MCF 10A (cell line): ENCODE data around the gene LDB1. TPM values are rescaled to one million over a fixed set of nuclear protein-coding genes. Genes with fewer than 3 reads are reported as not detected.

ENCODE experiments used
- BruUV-seq: library from RNA; stranded (reverse); fragments of 400-500 nt; replicated peaks from 2 replicates; lab custom pipeline; 2021; lab: Mats Ljungman, UMichigan
- CTCF ChIA-PET: fragments of 300-600 bp; sonication (Branson Sonifier 250); formaldehyde crosslinking; extraction: SDS; loops from one replicate; lab custom pipeline; 2021; ENCODE audit warnings: antibody characterized with exemption, inconsistent platforms; lab: Yijun Ruan, JAX
- POLR2A ChIA-PET: fragments of 300-600, 350-650 bp; sonication (Branson Sonifier 250); formaldehyde crosslinking; extraction: SDS; loops from one replicate; lab custom pipeline; 2020; ENCODE audit warnings: antibody characterized with exemption, inconsistent platforms; lab: Yijun Ruan, JAX
- DNase-seq: peaks from one replicate; pipeline ENCODE4 v3.0.0-alpha.2; 2018; ENCODE audit not compliant: unreplicated experiment
- H3K27ac Mint-ChIP-seq: one replicate; pipeline ENCODE4 v1.8.0; 2022; ENCODE audit warnings: mild to moderate bottlenecking, low read depth, mixed read lengths; ENCODE audit not compliant: unreplicated experiment
- H3K27me3 Mint-ChIP-seq: one replicate; pipeline ENCODE4 v1.8.0; 2022; ENCODE audit warnings: mixed read lengths; ENCODE audit not compliant: insufficient read depth, unreplicated experiment
- H3K36me3 Mint-ChIP-seq: one replicate; pipeline ENCODE4 v1.8.0; 2022; ENCODE audit warnings: mild to moderate bottlenecking, moderate library complexity, mixed read lengths; ENCODE audit not compliant: insufficient read depth, unreplicated experiment
- H3K4me1 Mint-ChIP-seq: one replicate; pipeline ENCODE4 v1.8.0; 2022; ENCODE audit warnings: mixed read lengths; ENCODE audit not compliant: insufficient read depth, unreplicated experiment
- H3K4me3 Mint-ChIP-seq: one replicate; pipeline ENCODE4 v1.8.0; 2022; ENCODE audit warnings: mild to moderate bottlenecking, moderate library complexity, mixed read lengths; ENCODE audit not compliant: unreplicated experiment
- H3K9me3 Mint-ChIP-seq: one replicate; pipeline ENCODE4 v1.8.0; 2022; ENCODE audit warnings: mixed read lengths; ENCODE audit not compliant: unreplicated experiment
- CTCF ChIP-seq: fragments of 200-600 bp; IDR thresholded peaks from one replicate; pipeline ENCODE4 v1.8.0; 2022; ENCODE audit warnings: antibody characterized with exemption, mild to moderate bottlenecking; ENCODE audit not compliant: unreplicated experiment
- intact Hi-C: fragments of 100-400 bp; cut with micrococcal nuclease; formaldehyde crosslinking; loops from 2 replicates; pipeline ENCODE4 v1.14.1; 2022
- total RNA-seq: library from RNA; stranded (reverse); gene quantifications from 2 replicates; pipeline ENCODE4 v1.2.3, GENCODE V29; 2022

LDB1 gene
- total RNA-seq, 1 experiment from 2014 or later: 28.9 TPM

DNA sequence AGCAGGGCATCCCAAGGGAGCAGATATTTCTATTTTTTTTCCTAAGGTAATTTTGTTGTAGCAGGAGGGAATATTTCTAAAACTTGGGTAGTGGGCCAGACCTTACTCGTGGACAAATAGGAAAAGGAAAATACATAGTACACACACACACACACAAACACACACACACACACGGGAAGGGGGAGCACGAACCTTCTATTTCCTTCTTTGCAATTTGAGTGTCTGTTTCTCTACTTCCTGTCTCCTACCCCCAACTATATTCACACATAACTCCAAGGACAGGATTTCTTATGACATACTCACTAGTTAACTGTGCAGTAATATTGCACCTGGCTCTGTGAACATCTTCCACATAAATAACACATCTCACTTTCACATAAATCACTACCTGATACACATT lies 4.4 kb downstream of the LDB1 start:
- POLR2A ChIA-PET: interaction anchor here (1.0 to 4.9 kb wide), 9 partner anchors 12 to 387 kb away, joined by 3 to 33 read pairs (median 9); partner anchors contain the start of genes ACTR1A, HPS6, NOLC1 and PPRC1

DNA sequence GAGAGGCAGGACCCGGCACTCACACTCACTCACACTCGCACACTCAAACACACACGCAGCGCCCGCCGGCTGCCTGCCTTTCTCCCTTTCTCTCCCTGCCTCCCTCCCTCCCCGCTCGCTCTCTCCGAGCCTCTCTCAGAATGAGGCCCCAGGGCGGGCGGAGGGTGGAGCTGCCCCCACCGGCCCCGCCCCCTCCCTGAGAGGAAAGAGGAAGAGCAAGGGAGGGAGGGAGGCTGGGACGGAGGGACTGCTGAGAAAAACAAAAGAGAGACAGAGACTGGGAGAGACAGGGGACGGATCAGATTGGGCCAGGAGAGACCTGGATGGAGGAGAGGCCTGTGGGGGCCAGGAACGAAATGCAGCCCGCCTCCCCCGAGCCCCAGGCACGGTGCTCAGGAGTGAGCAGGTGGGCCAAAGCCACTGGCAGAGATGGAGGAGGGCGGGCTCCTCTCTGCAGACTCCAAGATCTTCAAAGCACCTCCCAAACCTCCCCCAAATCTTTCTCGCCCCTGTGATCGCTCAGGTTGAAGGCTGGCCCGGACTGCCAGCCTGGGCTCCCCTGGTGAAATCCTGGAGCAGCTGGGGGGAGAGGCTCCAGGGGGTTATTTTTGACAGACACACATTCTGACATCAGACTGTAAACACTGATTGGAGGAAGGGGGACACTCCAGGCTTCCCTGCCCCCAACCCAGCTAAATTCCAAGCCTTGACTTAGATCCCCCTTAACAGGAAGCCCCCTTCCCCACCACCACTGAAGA lies 5.1 kb downstream of the LDB1 start:
- POLR2A ChIA-PET: interaction anchor here (0.5 to 4.9 kb wide), 17 partner anchors 10 to 854 kb away, joined by 3 to 33 read pairs (median 4); partner anchors contain the start of genes ACTR1A, HPS6, NOLC1 and OGA

More for the DNA sequence above, 4.4 kb downstream of the LDB1 start:
- H3K9me3 Mint-ChIP-seq: no peaks in the 10 kb centered on the region
- peaks cover 59% of the 10 kb centered on the region for H3K4me1 Mint-ChIP-seq
- no peak for TF ChIP-seq CTCF
- no TSS peak for BruUV-seq
- peaks cover 9% of the 10 kb centered on the region for H3K36me3 Mint-ChIP-seq
- intact Hi-C loops: no loop called here
- H3K4me3 Mint-ChIP-seq: peak overlapping the region; percentile 92
- CTCF ChIA-PET: no interaction called here
- DNase-seq: no peak
- H3K27me3 Mint-ChIP-seq: no peaks in the 10 kb centered on the region
- no peak overlapping the region for H3K27ac Mint-ChIP-seq

GRCh38 chr10:102113956-102114857 lies 6.0 kb downstream of the LDB1 start:
- H3K27me3 Mint-ChIP-seq: no peaks in the 10 kb centered on the region
- peak overlapping the region; percentile 92 for H3K27ac Mint-ChIP-seq
- CTCF ChIA-PET: interaction anchor here (0.5 to 1.1 kb wide), 8 partner anchors 14 to 295 kb away, joined by 3 to 10 read pairs (median 4); no protein-coding TSS in a partner anchor
- no peaks in the 10 kb centered on the region for H3K9me3 Mint-ChIP-seq
- POLR2A ChIA-PET: interaction anchor here (0.5 to 4.9 kb wide), 20 partner anchors 9 to 853 kb away, joined by 3 to 33 read pairs (median 4); partner anchors contain the start of genes ARMH3, HPS6, NOLC1 and OGA
- no peak for DNase-seq
- H3K4me1 Mint-ChIP-seq: peaks cover 55% of the 10 kb centered on the region
- peak overlapping the region; percentile 92 for H3K4me3 Mint-ChIP-seq
- TF ChIP-seq CTCF: no peak
- H3K36me3 Mint-ChIP-seq: peaks cover 21% of the 10 kb centered on the region
- intact Hi-C loops: no loop called here
- no TSS peak for BruUV-seq

More for the DNA sequence above, 5.1 kb downstream of the LDB1 start:
- CTCF ChIA-PET: interaction anchor here (1.1 kb wide), 1 partner anchor 296 kb away, joined by 3 read pairs; no protein-coding TSS in a partner anchor
- intact Hi-C loops: no loop called here
- H3K27me3 Mint-ChIP-seq: no peaks in the 10 kb centered on the region
- no peaks in the 10 kb centered on the region for H3K9me3 Mint-ChIP-seq
- no peak for TF ChIP-seq CTCF
- H3K36me3 Mint-ChIP-seq: peaks cover 12% of the 10 kb centered on the region
- peaks cover 59% of the 10 kb centered on the region for H3K4me1 Mint-ChIP-seq
- H3K4me3 Mint-ChIP-seq: peak overlapping the region; percentile 92
- DNase-seq: peak; percentile 93
- BruUV-seq: no TSS peak
- H3K27ac Mint-ChIP-seq: peak overlapping the region; percentile 92
